HG03442 (cell line): Measurements from ENCODE around the gene PASK.

ENCODE experiments used
- ATAC-seq: cut with Tn5 transposase; IDR thresholded peaks from one replicate; pipeline ENCODE4 v1.9.1; 2021; ENCODE audit warnings: mild to moderate bottlenecking, moderate library complexity; ENCODE audit not compliant: unreplicated experiment

Gene PASK

GRCh38 chr2:241067501-241068135 is 81.7 kb downstream of the PASK start:
- ATAC-seq: no peak

GRCh38 chr2:241066893-241067341 is 82.4 kb downstream of the PASK start:
- no peak for ATAC-seq

- ATAC-seq: no peak
Measured at GRCh38 chr2:241066171-241066892, 82.9 kb downstream of the PASK start.

- ATAC-seq: no peak
Measured at GRCh38 chr2:241065355-241065803, 83.9 kb downstream of the PASK start.

GRCh38 chr2:241064802-241065354 is 84.4 kb downstream of the PASK start:
- ATAC-seq: no peak

GRCh38 chr2:241064008-241064801 is 85.1 kb downstream of the PASK start:
- no peak for ATAC-seq

- ATAC-seq: no peak
Measured at GRCh38 chr2:241063587-241063986, 85.7 kb downstream of the PASK start.

GRCh38 chr2:241063093-241063551 is 86.2 kb downstream of the PASK start:
- no peak for ATAC-seq

GRCh38 chr2:241062389-241063092 is 86.7 kb downstream of the PASK start:
- ATAC-seq: no peak

GRCh38 chr2:241061275-241061674 is 88.0 kb downstream of the PASK start:
- no peak for ATAC-seq
